Activated CD8-positive, alpha-beta memory T cell treated with anti-CD3 and anti-CD28 coated beads, Interleukin-2, amount 50 U/mL, for 1 hour (primary cell): ENCODE data around the gene COL4A3.

Experiments
- DNase-seq: peaks from one replicate; pipeline ENCODE4 v3.0.0-alpha.2; 2020; ENCODE audit errors: extremely low read depth

The COL4A3 gene

GRCh38 chr2:227292314-227292713, 127.9 kb downstream of the COL4A3 start:
- DNase-seq: no peak

GRCh38 chr2:227293531-227293930, 129.1 kb downstream of the COL4A3 start:
- DNase-seq: no peak

GRCh38 chr2:227295806-227296205, 131.4 kb downstream of the COL4A3 start:
- DNase-seq: no peak

- DNase-seq: no peak
Observed at GRCh38 chr2:227296671-227297405, 132.4 kb downstream of the COL4A3 start.

GRCh38 chr2:227301523-227301922, 137.1 kb downstream of the COL4A3 start:
- DNase-seq: no peak

- DNase-seq: no peak
Observed at GRCh38 chr2:227308784-227309183, 144.4 kb downstream of the COL4A3 start.

- no peak for DNase-seq
Observed at GRCh38 chr2:227310756-227311110, 146.3 kb downstream of the COL4A3 start.

- DNase-seq: no peak
Observed at GRCh38 chr2:227311861-227312506, 147.6 kb downstream of the COL4A3 start.

- no peak for DNase-seq
Observed at GRCh38 chr2:227312579-227312978, 148.2 kb downstream of the COL4A3 start.

GRCh38 chr2:227313310-227313709, 148.9 kb downstream of the COL4A3 start:
- no peak for DNase-seq

GRCh38 chr2:227317834-227318233, 153.4 kb downstream of the COL4A3 start:
- no peak for DNase-seq

- DNase-seq: no peak
Observed at GRCh38 chr2:227320305-227321094, 156.1 kb downstream of the COL4A3 start.

- DNase-seq: no peak
Observed at GRCh38 chr2:227322530-227323205, 158.2 kb downstream of the COL4A3 start.

GRCh38 chr2:227323818-227324217, 159.4 kb downstream of the COL4A3 start:
- no peak for DNase-seq

- no peak for DNase-seq
Observed at GRCh38 chr2:227324642-227324994, 160.2 kb downstream of the COL4A3 start.

- DNase-seq: peak; percentile 72
Observed at GRCh38 chr2:227324995-227325838, 160.8 kb downstream of the COL4A3 start, which contains the start of gene MFF. Gene MFF, plus strand, starts transcription at chr2:227325251. Its CDS starts 5,415 bp downstream, at chr2:227330666.

- DNase-seq: no peak
Observed at GRCh38 chr2:227325839-227326195, 161.4 kb downstream of the COL4A3 start.

GRCh38 chr2:227326783-227327182, 162.4 kb downstream of the COL4A3 start:
- no peak for DNase-seq

- no peak for DNase-seq
Observed at GRCh38 chr2:227335713-227336112, 171.3 kb downstream of the COL4A3 start.

- DNase-seq: no peak
Observed at GRCh38 chr2:227337442-227337841, 173.0 kb downstream of the COL4A3 start.

- DNase-seq: no peak
Observed at GRCh38 chr2:227339098-227339599, 174.7 kb downstream of the COL4A3 start.
